Activated T-helper 2 cell treated with anti-CD3 and anti-CD28 coated beads, Interferon-gamma antibody, Interleukin-2, Interleukin-4, amounts not matched to agents 10 μg/mL and 5 μg/mL and 100 μg/mL, durations not matched to agents 14 hours and 24 hours and 36 hours (primary cell): ENCODE data around the gene UBL4B. TPM values are rescaled to one million over a fixed set of nuclear protein-coding genes. Genes with fewer than 3 reads are reported as not detected.

Source experiments
- DNase-seq: peaks from one replicate; pipeline ENCODE4 v3.0.0; 2021; ENCODE audit warnings: low spot score
- H3K27ac Mint-ChIP-seq: one replicate; pipeline ENCODE4 v1.8.0; 2021; ENCODE audit warnings: mixed read lengths
- H3K27me3 Mint-ChIP-seq: one replicate; pipeline ENCODE4 v1.8.0; 2021; ENCODE audit warnings: low read depth, mixed read lengths
- H3K36me3 Mint-ChIP-seq: one replicate; pipeline ENCODE4 v1.8.0; 2021; ENCODE audit warnings: low read depth, mixed read lengths
- H3K4me1 Mint-ChIP-seq: one replicate; pipeline ENCODE4 v1.8.0; 2021; ENCODE audit warnings: low read depth, mixed read lengths
- H3K4me3 Mint-ChIP-seq: one replicate; pipeline ENCODE4 v1.8.0; 2021; ENCODE audit warnings: low read depth, mild to moderate bottlenecking, moderate library complexity, mixed read lengths
- H3K9me3 Mint-ChIP-seq: one replicate; pipeline ENCODE4 v1.8.0; 2021; ENCODE audit warnings: mixed read lengths
- intact Hi-C: fragments of 100-400 bp; cut with micrococcal nuclease; formaldehyde crosslinking; loops from one replicate; pipeline ENCODE4 v1.15.1; 2023
- total RNA-seq: library from RNA; stranded (reverse); gene quantifications from 2 replicates; pipeline ENCODE4 v1.2.3, GENCODE V29; 2022

Gene UBL4B
- total RNA-seq, 1 donor from 2014 or later, result not detected

- Mint-ChIP-seq H3K27me3 (peaks cover 51% of the 10 kb centered on the region), H3K4me3 (no peak overlapping the region)
- intact Hi-C loops, result loop anchor here (1.0 kb wide), 1 partner anchor 17 kb away; no protein-coding TSS in a partner anchor
Measured at GRCh38 chr1:110088739-110089316, 23.4 kb upstream of the UBL4B start.

GRCh38 chr1:110089561-110090275, 22.5 kb upstream of the UBL4B start:
- DNase-seq, result no peak
- H3K36me3 Mint-ChIP-seq, result no peaks in the 10 kb centered on the region
- peaks cover 3% of the 10 kb centered on the region for H3K4me1 Mint-ChIP-seq
- no peak overlapping the region for H3K4me3 Mint-ChIP-seq
- H3K9me3 Mint-ChIP-seq, result no peaks in the 10 kb centered on the region
- H3K27ac Mint-ChIP-seq, result no peak overlapping the region
- H3K27me3 Mint-ChIP-seq, result peaks cover 52% of the 10 kb centered on the region
- intact Hi-C loops, result no loop called here

More at GRCh38 chr1:110088739-110089316, 23.4 kb upstream of the UBL4B start:
- DNase-seq, result no peak
- H3K4me1 Mint-ChIP-seq, result peaks cover 4% of the 10 kb centered on the region
- no peaks in the 10 kb centered on the region for H3K9me3 Mint-ChIP-seq
- no peak overlapping the region for H3K27ac Mint-ChIP-seq
- no peaks in the 10 kb centered on the region for H3K36me3 Mint-ChIP-seq

- no peaks in the 10 kb centered on the region for H3K36me3 Mint-ChIP-seq
- H3K4me3 Mint-ChIP-seq, result no peak overlapping the region
- H3K27ac Mint-ChIP-seq, result no peak overlapping the region
- H3K9me3 Mint-ChIP-seq, result no peaks in the 10 kb centered on the region
- no peak for DNase-seq
- intact Hi-C loops, result no loop called here
- peaks cover 1% of the 10 kb centered on the region for H3K4me1 Mint-ChIP-seq
- peaks cover 40% of the 10 kb centered on the region for H3K27me3 Mint-ChIP-seq
Measured at GRCh38 chr1:110091381-110091780, 20.9 kb upstream of the UBL4B start.

- H3K27me3 Mint-ChIP-seq, result peaks cover 35% of the 10 kb centered on the region
- no peak overlapping the region for H3K27ac Mint-ChIP-seq
- no peaks in the 10 kb centered on the region for H3K36me3 Mint-ChIP-seq
- peaks cover 1% of the 10 kb centered on the region for H3K4me1 Mint-ChIP-seq
- no peak for DNase-seq
- no peaks in the 10 kb centered on the region for H3K9me3 Mint-ChIP-seq
- intact Hi-C loops, result no loop called here
- no peak overlapping the region for H3K4me3 Mint-ChIP-seq
Measured at GRCh38 chr1:110091791-110092190, 20.5 kb upstream of the UBL4B start.

- no peaks in the 10 kb centered on the region for H3K9me3 Mint-ChIP-seq
- no peak for DNase-seq
- no peak overlapping the region for H3K27ac Mint-ChIP-seq
- H3K4me3 Mint-ChIP-seq, result no peak overlapping the region
- H3K4me1 Mint-ChIP-seq, result no peaks in the 10 kb centered on the region
- intact Hi-C loops, result no loop called here
- H3K27me3 Mint-ChIP-seq, result peaks cover 29% of the 10 kb centered on the region
- no peaks in the 10 kb centered on the region for H3K36me3 Mint-ChIP-seq
Measured at GRCh38 chr1:110092991-110093390, 19.3 kb upstream of the UBL4B start.

GRCh38 chr1:110094931-110095654, 17.1 kb upstream of the UBL4B start:
- intact Hi-C loops, result no loop called here
- H3K36me3 Mint-ChIP-seq, result no peaks in the 10 kb centered on the region
- H3K4me1 Mint-ChIP-seq, result no peaks in the 10 kb centered on the region
- H3K9me3 Mint-ChIP-seq, result no peaks in the 10 kb centered on the region
- no peak overlapping the region for H3K4me3 Mint-ChIP-seq
- DNase-seq, result no peak
- H3K27ac Mint-ChIP-seq, result no peak overlapping the region
- H3K27me3 Mint-ChIP-seq, result peaks cover 33% of the 10 kb centered on the region

- Mint-ChIP-seq H3K4me3 (no peak overlapping the region), H3K9me3 (no peaks in the 10 kb centered on the region), H3K4me1 (no peaks in the 10 kb centered on the region), H3K27me3 (peaks cover 18% of the 10 kb centered on the region), H3K36me3 (no peaks in the 10 kb centered on the region), H3K27ac (no peak overlapping the region)
- no peak for DNase-seq
- intact Hi-C loops, result no loop called here
Measured at GRCh38 chr1:110097507-110098221, 14.6 kb upstream of the UBL4B start.

GRCh38 chr1:110098222-110099026, 13.8 kb upstream of the UBL4B start:
- H3K9me3 Mint-ChIP-seq, result no peaks in the 10 kb centered on the region
- no peaks in the 10 kb centered on the region for H3K36me3 Mint-ChIP-seq
- no peak for DNase-seq
- no peak overlapping the region for H3K27ac Mint-ChIP-seq
- intact Hi-C loops, result no loop called here
- H3K4me3 Mint-ChIP-seq, result no peak overlapping the region
- peaks cover 14% of the 10 kb centered on the region for H3K27me3 Mint-ChIP-seq
- H3K4me1 Mint-ChIP-seq, result no peaks in the 10 kb centered on the region

- Mint-ChIP-seq H3K27me3 (peaks cover 9% of the 10 kb centered on the region), H3K36me3 (no peaks in the 10 kb centered on the region), H3K4me1 (no peaks in the 10 kb centered on the region), H3K27ac (no peak overlapping the region), H3K9me3 (no peaks in the 10 kb centered on the region), H3K4me3 (no peak overlapping the region)
- intact Hi-C loops, result no loop called here
- DNase-seq, result no peak
Measured at GRCh38 chr1:110100335-110100734, 11.9 kb upstream of the UBL4B start.

- Mint-ChIP-seq H3K9me3 (no peaks in the 10 kb centered on the region), H3K4me1 (no peaks in the 10 kb centered on the region), H3K27ac (no peak overlapping the region), H3K4me3 (no peak overlapping the region), H3K36me3 (no peaks in the 10 kb centered on the region), H3K27me3 (peaks cover 4% of the 10 kb centered on the region)
- intact Hi-C loops, result no loop called here
- no peak for DNase-seq
Measured at GRCh38 chr1:110102081-110102480, 10.2 kb upstream of the UBL4B start.

- intact Hi-C loops, result loop anchor here (1.0 to 2.0 kb wide), 2 partner anchors 18 to 53 kb away; no protein-coding TSS in a partner anchor
- peak; percentile 46 for DNase-seq
- H3K4me3 Mint-ChIP-seq, result no peak overlapping the region
- H3K27me3 Mint-ChIP-seq, result peaks cover 8% of the 10 kb centered on the region
- no peaks in the 10 kb centered on the region for H3K9me3 Mint-ChIP-seq
- no peaks in the 10 kb centered on the region for H3K4me1 Mint-ChIP-seq
- H3K27ac Mint-ChIP-seq, result no peak overlapping the region
- H3K36me3 Mint-ChIP-seq, result no peaks in the 10 kb centered on the region
Measured at GRCh38 chr1:110106013-110106941, 6.0 kb upstream of the UBL4B start.
